GM21737 (cell line): ENCODE data around the gene MRPS23.

Experiments used
- ATAC-seq: cut with Tn5 transposase; IDR thresholded peaks from one replicate; pipeline ENCODE4 v1.9.1; 2021; ENCODE audit warnings: mild to moderate bottlenecking, moderate library complexity; ENCODE audit not compliant: unreplicated experiment

The MRPS23 gene

DNA sequence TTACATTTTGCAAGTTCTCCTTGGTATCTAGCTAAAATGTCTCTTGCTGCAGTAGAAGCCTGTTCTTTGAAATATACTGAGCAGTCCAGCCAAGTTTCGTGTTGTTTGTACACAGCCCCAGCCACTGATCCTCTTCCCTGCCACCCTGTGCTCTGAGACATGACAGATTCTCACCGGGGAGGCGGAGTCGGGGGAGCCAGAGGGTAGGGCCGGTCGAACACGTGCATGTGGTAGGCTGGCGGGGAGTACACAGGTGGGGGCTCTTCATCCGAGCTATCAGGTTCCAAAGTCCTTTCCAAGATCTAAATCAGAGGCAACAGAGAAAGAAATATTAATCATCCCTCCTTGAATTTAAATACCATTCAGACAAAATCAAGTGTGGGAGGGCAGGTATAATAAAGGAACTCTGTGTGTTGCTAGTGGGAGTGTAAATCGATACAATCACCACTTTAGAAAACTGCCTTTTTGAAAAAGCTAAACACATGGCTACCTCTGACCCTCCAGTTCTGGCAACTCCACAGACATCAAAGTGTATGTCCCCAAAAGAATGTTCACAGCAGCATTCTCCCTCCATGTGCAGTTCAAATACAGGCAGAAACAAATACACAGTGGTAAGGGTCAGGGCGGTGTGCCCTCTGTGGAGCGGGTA lies 29.7 kb upstream of the MRPS23 start:
- ATAC-seq = no peak

DNA sequence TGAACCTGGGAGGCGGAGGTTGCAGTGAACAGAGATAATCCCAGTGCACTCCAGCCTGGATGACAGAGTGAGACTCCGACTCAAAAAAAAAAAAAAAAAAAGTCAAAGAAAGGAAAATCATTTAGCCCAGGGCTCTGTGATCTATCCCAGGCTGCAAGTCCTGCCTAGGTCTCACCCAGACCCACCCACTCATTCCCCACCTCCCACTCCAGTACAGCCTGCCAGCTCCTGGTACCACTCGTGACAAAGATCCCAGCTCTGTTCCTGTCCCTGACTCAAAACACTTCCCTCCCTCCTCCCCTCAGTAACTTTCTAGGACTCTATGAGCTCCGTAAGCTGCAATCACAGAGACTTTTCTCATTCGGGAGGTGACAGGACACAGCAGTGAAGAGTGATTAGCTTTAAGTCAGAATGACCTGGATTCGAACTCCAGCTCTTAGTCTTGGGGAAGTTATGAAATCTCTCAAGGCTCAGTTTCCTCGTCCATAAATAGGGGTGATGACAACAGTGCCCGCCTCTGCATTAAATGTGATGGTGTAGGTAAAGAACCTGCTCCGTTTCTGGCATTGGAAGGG lies 28.0 kb upstream of the MRPS23 start:
- ATAC-seq = no peak

DNA sequence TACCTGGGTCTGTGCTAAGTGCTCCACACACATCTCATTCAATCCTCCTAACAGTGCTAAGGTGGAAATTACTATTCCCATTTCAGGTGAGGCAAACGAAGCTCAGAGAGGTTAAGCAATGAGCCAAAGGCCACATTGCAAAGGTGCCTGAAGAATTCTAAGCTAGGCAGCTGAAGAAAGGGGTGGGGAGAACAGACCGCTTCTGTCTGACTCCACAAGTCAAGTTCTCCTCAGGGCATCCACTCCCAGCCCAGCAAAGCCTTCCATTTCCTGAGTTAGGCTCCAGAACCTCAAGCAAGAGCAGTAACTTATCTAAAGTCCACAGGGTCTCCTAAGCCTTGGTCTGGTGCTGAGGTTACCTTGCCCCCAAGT lies 27.0 kb upstream of the MRPS23 start:
- ATAC-seq = no peak

DNA sequence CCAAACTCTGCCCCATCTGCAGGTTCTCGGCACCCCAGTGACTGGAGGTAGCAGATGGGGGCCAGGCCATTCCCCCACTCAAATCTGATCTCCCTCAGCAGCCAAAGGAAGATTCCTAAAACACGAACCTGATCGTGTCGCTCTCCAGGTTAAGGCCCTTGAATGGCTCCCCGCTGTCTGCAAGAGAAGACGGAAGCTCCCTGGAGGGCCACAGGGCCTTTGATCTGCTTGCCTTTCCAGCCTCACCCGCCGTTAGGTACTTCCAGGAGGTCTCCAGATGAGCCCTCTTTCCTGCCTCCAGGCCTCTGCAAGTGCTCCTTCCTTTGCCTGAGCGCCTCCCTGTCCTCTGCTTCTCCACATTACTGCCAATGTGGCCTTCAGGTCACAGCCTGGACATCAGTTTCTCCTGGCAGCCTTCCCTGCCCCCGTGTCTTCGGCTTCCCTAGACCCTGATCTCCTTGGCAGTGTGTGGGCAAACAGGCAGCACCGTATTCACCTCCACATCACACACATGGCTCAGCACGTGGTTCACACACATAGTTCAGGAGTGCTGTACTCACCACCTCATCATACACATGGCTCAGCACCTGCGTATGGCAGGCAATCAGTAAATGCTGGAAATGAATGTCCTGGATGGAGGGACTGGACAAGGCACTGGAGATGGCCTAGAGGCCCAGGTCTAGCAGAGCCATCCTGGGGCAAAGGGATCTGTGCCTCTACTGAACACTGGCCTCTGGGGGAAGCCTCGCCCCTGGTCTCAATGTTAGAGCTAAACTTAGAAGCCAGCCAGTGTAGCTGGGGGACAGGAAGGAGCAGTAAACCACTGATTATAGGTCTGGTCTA lies 26.4 kb upstream of the MRPS23 start:
- ATAC-seq = no peak

DNA sequence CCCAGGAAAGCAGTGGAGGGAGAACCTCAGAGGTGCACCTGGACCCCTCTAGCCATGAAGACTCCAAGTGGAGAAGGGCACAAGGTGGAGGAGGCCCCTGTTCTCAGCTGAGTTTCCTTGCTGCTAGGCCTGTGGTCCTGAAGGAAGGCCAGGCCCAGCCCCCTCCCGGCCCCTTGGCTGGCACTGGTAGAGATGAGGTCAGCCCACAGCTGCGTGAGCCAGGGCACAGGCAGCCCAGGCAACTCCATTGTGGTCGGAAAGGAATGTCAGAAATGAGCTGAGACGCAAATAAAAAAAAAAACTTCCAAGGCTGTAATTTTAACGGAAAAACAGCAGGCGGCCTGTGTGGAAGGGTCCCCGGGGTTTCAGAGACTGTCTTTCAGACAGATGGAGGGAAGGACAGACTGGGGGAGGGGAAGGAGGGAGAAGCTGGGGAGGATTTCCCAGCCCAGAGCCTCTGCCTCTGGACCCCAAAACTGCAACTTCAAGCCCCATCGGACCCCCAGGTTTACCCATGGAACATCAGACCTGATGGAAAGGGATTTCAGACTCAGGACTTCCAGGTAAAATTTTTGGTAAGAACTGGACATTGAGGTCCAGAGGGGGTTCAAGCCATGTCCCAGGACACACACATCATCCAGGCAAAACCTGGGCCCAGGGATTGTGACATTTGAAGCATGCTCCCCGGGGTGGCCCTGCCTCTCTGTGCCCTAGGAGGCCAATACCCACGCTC lies 25.6 kb upstream of the MRPS23 start:
- ATAC-seq = no peak

DNA sequence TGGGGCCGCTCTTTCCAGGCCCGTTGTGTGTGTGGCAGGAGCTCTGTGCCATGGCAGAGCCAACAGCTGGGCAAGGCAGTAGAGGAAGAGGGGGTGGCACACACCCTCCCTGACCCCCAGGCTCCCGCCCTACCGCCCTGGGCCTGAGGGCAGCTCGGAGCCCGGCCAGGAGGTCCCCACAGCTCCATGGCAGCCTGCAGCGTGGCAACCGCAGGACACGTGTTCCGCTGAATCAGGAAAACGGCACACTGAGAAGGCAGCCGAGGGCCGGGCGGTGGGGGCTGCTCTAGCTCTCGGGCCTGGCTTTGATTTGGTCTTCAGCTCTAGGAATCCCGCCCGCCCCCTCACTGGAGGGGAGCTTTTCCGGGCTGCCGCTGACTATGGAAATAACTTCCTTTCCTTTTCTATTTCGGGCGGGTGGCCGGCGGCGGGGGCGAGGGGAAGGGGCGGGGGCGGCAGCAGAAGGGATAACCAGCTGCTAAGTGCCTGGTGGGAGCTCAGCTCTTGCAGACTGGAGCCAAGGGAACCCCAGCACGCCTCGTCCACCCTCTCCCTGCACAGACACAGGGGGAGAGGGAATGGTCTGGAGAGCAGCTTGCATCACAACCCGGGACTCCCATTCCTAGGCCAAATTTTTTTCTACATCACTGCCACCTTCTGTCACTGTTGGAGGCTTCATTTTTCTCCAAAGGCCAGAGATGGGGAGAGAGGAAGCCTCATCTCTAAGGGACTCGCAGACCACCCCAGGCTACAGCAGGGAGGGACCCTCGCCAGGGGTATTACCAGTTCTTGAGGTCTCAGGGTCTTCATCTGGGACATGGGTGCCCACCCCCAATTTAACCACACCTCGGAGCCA lies 24.8 kb upstream of the MRPS23 start:
- ATAC-seq = no peak

DNA sequence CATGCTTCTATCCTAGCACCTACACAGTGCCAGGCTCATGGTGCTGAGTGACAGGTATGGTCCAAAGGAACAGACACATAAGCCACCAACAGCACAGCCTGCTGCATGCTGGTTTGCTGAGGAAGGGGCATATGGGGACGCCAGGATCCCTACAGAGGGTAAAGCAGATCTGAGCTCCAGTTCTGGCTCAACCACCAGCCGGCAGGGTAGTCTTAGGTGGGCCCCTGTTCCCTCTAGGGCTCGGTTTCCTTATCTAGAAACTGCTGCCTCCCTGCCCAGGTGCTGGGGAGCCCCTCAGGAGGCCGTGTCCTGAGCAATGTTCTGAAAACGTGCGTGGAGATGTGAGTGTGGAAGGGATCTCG lies 24.2 kb upstream of the MRPS23 start:
- no peak for ATAC-seq

DNA sequence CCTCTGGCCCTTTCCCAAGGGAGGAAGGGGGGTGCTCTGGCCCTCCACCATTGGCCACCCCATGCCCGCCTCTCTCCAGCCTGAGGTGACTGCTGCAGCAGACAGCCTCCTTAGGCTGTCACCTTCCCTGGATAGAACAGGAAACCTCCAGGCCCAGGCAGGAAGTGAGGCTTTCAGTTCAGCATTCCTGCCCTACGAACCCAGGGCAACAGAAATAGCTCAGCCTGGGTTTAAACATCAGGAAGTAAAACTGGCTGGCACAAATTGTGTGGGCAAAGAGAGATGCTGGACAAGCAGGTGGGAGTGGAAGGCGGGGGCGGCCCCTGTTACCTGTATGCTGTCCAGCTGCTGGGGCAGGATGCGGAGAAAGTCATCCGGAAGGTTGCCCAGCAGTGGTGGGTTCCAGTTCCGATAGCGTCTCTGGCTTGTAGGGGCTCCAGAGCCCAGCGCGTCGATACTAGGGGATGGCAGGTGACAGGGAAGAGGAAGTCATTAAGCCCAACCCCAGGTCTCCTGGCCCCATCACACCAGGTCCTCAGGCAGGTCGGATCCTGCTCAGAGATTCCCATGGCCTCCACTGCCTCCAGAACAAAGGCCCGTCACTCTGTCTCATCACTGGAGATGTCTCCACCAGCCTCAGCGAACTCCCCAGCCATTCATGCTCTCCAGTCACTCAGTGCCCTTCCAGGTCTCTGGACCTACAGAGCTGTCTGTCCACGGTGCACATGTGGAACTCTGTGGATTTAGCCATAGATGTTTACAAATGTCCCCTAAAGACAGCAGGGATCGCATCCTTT lies 23.6 kb upstream of the MRPS23 start:
- ATAC-seq = no peak

DNA sequence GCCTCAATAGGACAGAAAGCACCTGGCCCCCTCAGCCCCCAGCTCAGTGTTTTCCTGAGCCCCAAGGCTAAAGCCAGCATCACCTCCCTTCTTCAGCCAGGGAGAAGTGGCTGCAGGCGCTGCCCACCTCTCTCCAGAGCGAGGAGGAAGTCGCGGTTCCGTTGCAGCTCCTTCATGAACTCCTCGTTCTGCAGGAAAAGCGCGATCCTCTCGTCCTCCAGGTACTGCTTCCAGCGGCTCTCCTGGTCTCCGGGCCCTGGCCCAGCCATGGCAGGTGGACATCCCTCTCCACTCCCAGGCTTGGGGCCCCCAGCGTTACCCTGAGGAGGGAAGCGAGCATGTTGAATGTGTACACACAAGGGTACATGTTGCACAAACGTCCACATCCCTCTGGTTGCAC lies 22.7 kb upstream of the MRPS23 start:
- ATAC-seq = no peak

DNA sequence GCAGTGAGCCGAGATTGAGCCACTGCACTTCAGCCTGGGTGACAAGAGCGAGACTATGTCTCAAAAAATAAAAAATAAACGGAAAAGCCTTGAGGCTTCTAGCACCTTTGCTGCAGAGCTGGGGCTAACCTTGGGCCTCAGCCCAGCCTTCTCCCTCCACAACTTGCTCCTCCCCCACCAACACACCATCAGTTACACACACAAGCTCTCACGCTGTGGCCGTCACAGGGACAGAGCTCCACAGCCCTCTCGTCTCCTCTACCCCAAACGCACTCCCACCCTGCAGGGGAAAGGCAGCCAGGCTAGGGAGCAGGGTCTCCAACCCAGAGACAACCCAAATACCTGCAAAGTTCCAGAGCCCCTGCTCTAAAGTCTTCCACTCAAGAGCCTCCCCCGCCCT lies 22.0 kb upstream of the MRPS23 start:
- ATAC-seq = no peak

DNA sequence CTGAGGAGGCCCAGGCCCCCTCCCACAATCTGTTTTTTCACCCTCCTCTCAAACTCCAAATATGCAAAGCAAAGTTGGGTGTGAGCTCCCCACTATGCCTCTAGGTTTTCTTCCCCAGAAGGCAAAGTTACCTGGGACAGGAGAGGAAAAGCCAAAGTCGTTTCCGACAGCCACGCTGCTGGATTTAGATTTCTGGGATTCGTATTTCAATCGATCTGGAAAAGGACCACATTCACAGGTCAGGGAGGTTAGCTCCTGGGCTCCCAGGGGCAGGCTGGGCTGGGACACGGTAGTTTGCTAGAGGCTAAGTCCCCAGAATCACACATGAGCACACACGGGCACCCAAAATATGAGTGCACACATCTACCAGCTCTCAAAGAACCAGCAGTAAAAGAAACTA lies 21.3 kb upstream of the MRPS23 start:
- no peak for ATAC-seq

DNA sequence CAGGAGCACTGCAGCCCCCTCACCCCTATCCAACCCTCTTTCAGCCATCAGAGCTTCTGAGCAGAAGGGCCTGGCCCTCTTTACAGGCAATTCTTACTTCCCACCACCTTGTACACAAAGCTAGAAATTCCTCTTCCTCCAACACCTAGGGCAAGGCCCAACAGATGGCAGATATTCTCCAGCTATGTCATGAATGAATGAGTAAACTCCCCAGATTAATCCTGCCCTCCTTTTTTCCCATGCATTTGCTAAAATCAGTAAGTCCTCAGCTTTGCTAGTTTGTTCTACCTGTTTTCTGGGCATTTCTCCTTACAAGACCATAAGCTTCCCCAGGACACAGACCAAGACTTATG lies 20.4 kb upstream of the MRPS23 start:
- no peak for ATAC-seq

DNA sequence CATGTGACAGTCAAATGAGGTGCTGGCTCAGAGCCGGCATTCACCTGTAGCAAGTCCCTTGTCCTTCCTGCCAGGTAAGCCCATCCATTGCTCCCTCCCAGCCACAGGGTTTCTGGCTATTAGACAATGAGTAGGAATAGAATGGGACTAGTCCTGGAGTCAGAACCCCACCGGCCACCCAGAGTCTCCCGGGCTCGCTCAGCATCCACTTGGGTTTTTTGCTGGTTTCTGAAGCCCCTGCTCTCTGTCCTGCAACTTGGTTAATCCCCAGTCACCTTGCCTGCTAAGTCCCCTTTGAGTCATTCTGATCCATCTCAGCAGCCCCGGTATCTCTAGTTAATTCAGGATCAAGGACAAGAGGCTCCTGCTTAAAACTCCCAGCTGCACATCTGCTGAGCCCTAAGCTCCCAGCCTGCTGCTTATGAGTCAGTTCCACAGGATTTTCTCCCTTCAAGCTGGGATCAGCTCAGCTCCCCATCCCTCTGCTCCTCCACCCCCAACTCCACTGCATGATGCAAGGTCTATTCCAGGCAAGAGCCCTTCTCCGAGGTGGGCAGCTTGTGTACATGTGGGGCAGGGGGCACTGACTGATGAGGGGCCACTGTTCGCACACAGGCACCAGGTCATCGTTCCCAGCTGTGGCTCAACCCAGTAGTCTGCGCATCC lies 19.9 kb upstream of the MRPS23 start:
- ATAC-seq = no peak

DNA sequence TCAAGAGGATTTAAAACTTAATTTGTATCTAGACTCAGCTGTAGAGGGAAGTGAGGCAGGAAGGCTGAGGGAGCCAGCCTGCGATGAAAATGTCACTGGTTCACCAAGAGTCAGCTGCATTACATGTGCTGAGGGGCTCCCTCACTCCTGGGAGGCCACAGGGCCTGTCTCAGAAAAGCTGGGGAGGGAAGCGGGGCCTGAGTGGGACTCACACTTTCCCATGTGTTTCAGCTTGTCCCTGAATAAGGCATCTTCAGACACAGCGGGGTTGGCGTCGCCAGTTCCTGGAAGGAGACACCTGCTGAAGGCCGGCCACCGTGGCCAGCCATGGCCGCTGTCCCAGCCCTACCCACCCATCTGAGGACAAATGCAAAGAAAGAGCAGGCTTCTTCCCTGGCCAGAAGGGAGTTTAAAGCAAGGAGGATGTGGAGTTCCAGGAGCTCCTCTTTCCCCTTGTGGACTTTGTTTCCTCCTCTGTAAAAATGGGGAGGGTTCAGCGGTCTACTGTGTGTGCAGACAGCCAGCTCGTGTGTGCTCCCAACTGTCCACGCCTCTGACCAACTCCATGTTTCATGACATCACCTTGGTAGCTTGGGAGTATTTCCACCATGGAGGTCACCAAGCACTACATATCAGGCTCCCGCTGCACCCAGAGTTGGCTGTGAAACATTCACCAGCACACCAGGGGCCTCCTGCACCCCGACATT lies 19.2 kb upstream of the MRPS23 start:
- ATAC-seq = no peak

DNA sequence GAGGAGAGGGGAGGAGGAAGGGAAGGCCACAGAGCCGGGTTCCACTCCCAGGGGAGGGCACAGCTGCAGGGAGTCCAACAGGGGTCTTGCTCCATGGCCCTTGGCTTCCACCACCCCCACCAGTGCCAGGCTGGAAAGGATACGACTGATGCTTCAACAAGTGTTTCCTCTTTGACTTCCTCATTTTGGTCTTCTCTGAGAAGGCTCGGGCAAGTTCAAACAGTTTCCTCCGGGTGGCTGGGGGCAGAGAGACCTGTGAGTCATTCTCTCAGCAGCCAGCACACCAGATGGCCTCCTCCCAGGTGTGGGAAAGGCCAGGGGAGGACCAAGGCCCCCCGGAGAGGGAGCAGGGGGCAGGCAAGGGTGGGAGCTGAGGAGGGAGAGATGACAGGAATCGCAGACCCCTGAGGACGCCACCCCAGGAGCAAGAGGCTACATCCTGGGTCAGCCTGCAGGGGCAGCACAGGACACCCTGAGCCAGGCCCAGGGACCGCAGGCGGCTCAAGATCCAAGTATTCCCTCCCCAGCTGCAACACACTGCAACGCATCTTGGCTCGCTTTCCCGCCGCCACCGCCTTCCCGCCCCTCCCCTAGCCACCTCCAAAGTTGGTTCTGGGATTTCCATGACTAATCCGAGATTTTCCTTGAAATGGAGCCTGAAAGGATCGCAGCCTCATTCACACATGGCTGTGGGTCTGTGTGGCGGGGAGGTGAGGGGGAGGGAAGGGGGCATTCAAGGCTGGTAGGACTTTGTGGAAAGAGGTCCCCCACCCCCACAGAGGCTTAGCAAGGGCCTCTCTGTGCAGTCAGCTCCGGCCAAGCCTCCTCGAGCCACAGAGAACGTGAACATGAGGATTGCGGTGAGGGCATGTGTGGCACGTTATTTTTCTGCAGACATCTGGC lies 18.4 kb upstream of the MRPS23 start:
- peak; percentile 59 for ATAC-seq

DNA sequence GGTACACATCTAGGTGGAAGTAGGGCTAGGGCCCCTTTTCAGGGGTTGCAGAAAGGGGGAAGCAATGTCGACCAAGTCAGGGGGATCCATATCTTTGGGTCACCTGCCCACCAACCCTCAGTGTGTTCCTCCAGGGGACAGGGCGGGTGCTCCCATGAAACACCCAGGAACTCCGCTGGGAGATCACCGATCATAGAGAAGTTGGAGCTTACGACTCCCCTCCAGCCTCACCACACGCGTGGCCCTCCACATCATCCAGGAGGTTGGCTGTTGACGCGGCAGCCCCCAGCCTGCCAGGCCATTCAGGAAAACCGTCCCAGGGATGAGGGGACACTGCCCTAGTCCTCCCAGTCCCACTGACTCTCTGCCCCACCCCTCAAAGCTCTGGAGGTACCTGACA lies 17.3 kb upstream of the MRPS23 start:
- ATAC-seq = no peak

DNA sequence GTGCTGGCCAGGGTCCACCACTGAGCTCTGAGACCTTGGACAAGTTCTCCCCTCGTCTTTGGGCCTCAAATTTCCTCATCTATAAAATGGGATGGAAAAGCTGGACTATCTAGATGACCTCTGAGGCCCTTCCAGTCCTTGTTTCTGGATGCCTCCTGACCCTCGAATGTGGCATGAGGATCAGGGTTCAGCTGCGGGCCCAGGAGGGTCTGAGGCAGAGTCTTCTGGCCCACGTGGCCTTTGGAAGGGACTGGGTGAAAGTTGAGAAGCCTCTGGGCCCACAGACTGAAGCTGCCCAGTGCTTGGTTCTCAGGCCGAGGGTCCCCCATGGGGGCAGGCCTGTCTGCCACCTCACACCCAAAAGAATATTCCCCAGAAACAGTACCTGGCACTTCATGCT lies 16.9 kb upstream of the MRPS23 start:
- no peak for ATAC-seq

DNA sequence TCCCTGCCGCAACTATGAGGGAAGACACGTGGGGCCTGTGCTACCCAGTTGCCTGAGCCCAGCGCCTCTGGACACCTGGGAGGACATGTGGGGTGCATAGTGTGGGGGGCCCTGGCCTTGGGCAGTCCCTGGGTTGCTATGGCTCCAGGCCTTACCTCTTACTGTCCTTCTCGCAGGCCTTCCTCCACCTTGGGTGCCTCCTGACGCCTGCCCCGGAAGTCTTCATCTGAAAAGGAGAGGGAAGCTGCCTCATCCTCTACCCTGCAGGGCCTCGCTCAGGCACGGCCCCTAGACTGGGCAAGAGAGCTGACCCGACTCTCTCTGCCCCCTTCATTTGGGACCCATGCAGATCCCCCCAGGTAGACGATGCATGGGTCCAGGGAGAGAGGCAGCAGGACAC lies 16.5 kb upstream of the MRPS23 start:
- ATAC-seq = no peak
